Esophagus squamous epithelium (tissue), 4 donors: Measurements from ENCODE around the gene ITGB2.

Experiments
- CTCF ChIP-seq, 6 experiments: fragments of 450-650 bp in 4 of 6; fragments of 200-600 bp in 2 of 6; sonication (generic) in 2 of 6; IDR thresholded peaks; one replicate each; pipeline ENCODE4 v1.5.1; 2016 to 2019; ENCODE audit warnings: antibody characterized with exemption in 6 of 6, mild to moderate bottlenecking in 4 of 6, moderate library complexity in 4 of 6
- POLR2A ChIP-seq, 4 donors: fragments of 450-650 bp; IDR thresholded peaks; one replicate each; pipeline ENCODE4 v1.6.1; 2017; ENCODE audit warnings: antibody characterized with exemption in 4 of 4, mild to moderate bottlenecking in 4 of 4, moderate library complexity in 3 of 4

- TF ChIP-seq CTCF (IDR thresholded peaks at IDR 0.05) (no peak), POLR2A (IDR thresholded peaks at IDR 0.05) (no peak)
Measured at GRCh38 chr21:44917446-44918106, 3.1 kb downstream of the ITGB2 start.
